Measurements from ENCODE around the gene SURF6. TPM values are rescaled to one million over a fixed set of nuclear protein-coding genes. Genes with fewer than 3 reads are reported as not detected.

SURF6 gene
- total and polyA plus RNA-seq, 2 of the 8 experiments (the other 6 are each of a cell fraction or from before 2014, with no cell fraction given): 6.1 to 23.7 TPM

DNA sequence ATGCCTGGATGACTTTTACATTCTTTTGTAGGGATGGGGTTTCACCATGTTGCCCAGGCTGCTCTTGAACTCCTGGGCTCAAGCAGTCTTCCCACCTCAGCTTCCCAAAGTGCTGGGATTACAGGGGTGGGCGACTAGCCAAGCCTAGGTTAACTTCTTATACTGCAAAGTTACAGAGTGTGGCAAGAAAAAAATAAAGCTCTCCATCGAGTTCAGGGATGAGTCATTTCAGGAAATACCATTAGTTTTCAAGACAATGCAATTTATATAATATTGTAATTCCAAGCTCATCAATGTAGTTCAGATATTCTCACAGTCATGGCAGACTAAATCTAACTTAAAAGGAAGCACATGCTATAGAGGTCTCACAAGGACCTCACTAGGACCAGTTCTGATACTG lies 49.5 kb downstream of the SURF6 start (continued):
- TF ChIP-seq POLR2AphosphoS5 (IDR thresholded peaks at IDR 0.05; ENCODE audit: low read depth, low read length) (no peak), SIRT6 (IDR thresholded peaks at IDR 0.05; ENCODE audit: low read length) (no peak)
- TF ChIP-seq, protein P1, sequence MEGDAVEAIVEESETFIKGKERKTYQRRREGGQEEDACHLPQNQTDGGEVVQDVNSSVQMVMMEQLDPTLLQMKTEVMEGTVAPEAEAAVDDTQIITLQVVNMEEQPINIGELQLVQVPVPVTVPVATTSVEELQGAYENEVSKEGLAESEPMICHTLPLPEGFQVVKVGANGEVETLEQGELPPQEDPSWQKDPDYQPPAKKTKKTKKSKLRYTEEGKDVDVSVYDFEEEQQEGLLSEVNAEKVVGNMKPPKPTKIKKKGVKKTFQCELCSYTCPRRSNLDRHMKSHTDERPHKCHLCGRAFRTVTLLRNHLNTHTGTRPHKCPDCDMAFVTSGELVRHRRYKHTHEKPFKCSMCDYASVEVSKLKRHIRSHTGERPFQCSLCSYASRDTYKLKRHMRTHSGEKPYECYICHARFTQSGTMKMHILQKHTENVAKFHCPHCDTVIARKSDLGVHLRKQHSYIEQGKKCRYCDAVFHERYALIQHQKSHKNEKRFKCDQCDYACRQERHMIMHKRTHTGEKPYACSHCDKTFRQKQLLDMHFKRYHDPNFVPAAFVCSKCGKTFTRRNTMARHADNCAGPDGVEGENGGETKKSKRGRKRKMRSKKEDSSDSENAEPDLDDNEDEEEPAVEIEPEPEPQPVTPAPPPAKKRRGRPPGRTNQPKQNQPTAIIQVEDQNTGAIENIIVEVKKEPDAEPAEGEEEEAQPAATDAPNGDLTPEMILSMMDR (IDR thresholded peaks at IDR 0.05; ENCODE audit: control extremely low read depth in 1 of 3, insufficient read depth in 1 of 3, low read depth in 1 of 3, low read length in 3 of 3): no peak
